Osteocyte (in vitro differentiated cells): ENCODE results near the gene RNF31. TPM values are rescaled to one million over a fixed set of nuclear protein-coding genes. Genes with fewer than 3 reads are reported as not detected.

Experiments used
- DNase-seq: peaks from one replicate; pipeline ENCODE4 v3.0.0; 2021; ENCODE audit warnings: mixed read lengths; ENCODE audit not compliant: unreplicated experiment; ENCODE audit errors: extremely low spot score
- H3K27ac Mint-ChIP-seq: one replicate; pipeline ENCODE4 v1.8.0; 2021; ENCODE audit warnings: mild to moderate bottlenecking, mixed read lengths; ENCODE audit not compliant: unreplicated experiment
- H3K27me3 Mint-ChIP-seq: one replicate; pipeline ENCODE4 v1.8.0; 2021; ENCODE audit warnings: mixed read lengths; ENCODE audit not compliant: unreplicated experiment
- H3K36me3 Mint-ChIP-seq: one replicate; pipeline ENCODE4 v1.8.0; 2021; ENCODE audit warnings: mixed read lengths; ENCODE audit not compliant: unreplicated experiment
- H3K4me1 Mint-ChIP-seq: one replicate; pipeline ENCODE4 v1.8.0; 2021; ENCODE audit warnings: mixed read lengths; ENCODE audit not compliant: unreplicated experiment
- H3K4me3 Mint-ChIP-seq: one replicate; pipeline ENCODE4 v1.8.0; 2021; ENCODE audit warnings: mild to moderate bottlenecking, moderate library complexity, mixed read lengths; ENCODE audit not compliant: unreplicated experiment
- H3K9me3 Mint-ChIP-seq: one replicate; pipeline ENCODE4 v1.8.0; 2021; ENCODE audit warnings: mixed read lengths; ENCODE audit not compliant: unreplicated experiment
- CTCF ChIP-seq: fragments of 200-600 bp; sonication (generic); IDR thresholded peaks from 2 replicates; pipeline ENCODE4 v1.5.0; 2021; ENCODE audit warnings: antibody characterized with exemption, mild to moderate bottlenecking, moderate library complexity
- total RNA-seq: library from RNA; stranded (reverse); gene quantifications from 2 replicates; pipeline ENCODE4 v1.2.1, GENCODE V29; 2021

Gene RNF31
- total RNA-seq, 1 donor from 2014 or later: 65.9 TPM

- H3K4me1 Mint-ChIP-seq: peaks cover 4% of the 10 kb centered on the region
- no peak for DNase-seq
- TF ChIP-seq CTCF: no peak
- H3K4me3 Mint-ChIP-seq: peak overlapping the region; percentile 10
- H3K9me3 Mint-ChIP-seq: no peaks in the 10 kb centered on the region
- no peaks in the 10 kb centered on the region for H3K27me3 Mint-ChIP-seq
- H3K27ac Mint-ChIP-seq: no peak overlapping the region
- H3K36me3 Mint-ChIP-seq: peaks cover 21% of the 10 kb centered on the region
These were observed 25.1 kb downstream of the RNF31 start for GRCh38 chr14:24172261-24172860.

- Mint-ChIP-seq H3K27ac (no peak overlapping the region), H3K36me3 (peaks cover 17% of the 10 kb centered on the region), H3K4me3 (no peak overlapping the region)
These were observed 25.6 kb downstream of the RNF31 start for GRCh38 chr14:24172871-24173281.

DNA sequence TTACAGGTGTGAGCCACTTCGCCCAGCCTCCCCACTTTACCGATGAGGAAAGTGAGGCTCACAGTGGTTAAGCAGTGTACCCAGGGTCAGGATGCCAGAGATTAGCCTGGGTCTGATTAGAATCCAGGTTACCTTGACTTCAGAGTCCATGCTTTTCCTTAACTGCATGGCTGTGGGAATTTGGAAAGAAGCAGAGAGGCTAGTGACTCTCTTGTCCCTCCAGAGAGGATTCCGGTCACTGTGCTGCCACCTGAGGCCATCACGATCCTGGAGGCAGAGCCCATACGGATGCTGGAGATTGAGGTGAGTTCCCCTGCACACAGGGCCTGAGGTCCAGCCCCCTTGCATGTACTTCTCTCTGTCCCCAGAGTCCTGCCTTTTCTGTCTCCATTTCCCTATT is 29.3 kb downstream of the RNF31 start:
- peaks cover 19% of the 10 kb centered on the region for H3K36me3 Mint-ChIP-seq
- no peak for DNase-seq
- no peak overlapping the region for H3K4me3 Mint-ChIP-seq
- no peak for TF ChIP-seq CTCF
- H3K9me3 Mint-ChIP-seq: no peaks in the 10 kb centered on the region
- H3K4me1 Mint-ChIP-seq: no peaks in the 10 kb centered on the region
- H3K27ac Mint-ChIP-seq: no peak overlapping the region
- H3K27me3 Mint-ChIP-seq: no peaks in the 10 kb centered on the region

More at GRCh38 chr14:24172871-24173281, 25.6 kb downstream of the RNF31 start:
- Mint-ChIP-seq H3K4me1 (peaks cover 4% of the 10 kb centered on the region), H3K9me3 (no peaks in the 10 kb centered on the region), H3K27me3 (no peaks in the 10 kb centered on the region)
- no peak for TF ChIP-seq CTCF
- DNase-seq: no peak

DNA sequence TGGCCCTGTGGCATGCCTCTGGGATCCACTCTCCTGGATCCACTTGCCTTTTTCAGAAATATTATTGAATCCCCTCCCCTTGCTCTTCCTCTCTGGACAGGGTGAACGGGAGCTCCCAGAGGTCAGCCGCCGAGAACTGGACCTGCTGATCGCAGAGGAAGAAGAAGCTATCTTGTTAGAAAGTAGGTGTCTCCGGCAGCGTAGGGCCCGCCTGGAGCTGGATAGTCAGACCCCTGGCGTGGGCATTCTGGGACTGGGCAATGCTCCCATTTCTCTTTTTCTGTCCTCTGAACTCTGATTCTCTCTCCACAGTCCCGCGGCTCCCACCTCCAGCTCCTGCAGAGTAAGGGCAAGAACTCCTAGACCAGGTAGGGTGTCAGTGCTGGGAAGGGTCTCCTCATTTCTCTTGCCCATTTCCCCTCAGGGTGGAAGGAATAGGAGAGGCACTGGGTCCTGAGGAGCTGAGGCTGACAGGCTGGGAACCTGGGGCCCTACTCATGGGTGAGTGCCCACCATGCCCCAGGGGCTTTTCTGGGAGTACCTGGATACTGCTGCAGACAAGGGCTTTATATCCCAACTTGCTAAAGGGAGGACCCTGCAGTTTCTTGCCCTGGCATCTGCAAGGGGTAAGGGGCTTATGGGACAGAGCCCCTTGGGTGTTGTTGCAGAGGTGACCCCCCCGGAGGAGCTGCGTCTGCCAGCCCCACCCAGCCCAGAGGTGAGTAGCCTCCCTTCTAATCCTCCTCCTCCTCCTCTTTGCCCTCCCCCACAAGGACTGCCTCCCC is 29.9 kb downstream of the RNF31 start:
- no peaks in the 10 kb centered on the region for H3K27me3 Mint-ChIP-seq
- H3K36me3 Mint-ChIP-seq: peaks cover 19% of the 10 kb centered on the region
- H3K4me3 Mint-ChIP-seq: no peak overlapping the region
- no peak overlapping the region for H3K27ac Mint-ChIP-seq
- no peak for TF ChIP-seq CTCF
- H3K9me3 Mint-ChIP-seq: no peaks in the 10 kb centered on the region
- H3K4me1 Mint-ChIP-seq: no peaks in the 10 kb centered on the region
- no peak for DNase-seq

DNA sequence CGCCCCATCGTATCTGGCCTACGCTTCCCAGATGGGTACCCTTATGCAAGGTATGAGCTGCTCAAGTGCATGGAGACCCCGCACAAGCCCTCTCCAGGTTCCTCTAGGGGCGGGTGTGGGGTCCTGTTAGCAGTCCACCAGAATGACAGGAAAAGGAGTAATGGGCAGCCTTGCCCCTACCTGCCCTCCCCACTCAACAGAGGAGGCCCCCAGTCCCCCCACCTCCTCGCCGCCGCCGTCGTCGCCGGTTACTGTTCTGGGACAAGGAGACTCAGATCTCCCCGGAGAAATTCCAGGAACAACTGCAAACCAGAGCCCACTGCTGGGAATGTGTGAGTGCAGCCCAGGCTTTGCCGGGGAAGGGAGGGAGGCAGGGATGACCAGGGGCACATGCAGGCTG is 30.6 kb downstream of the RNF31 start:
- H3K4me3 Mint-ChIP-seq: no peak overlapping the region
- no peak overlapping the region for H3K27ac Mint-ChIP-seq
- H3K27me3 Mint-ChIP-seq: no peaks in the 10 kb centered on the region
- H3K9me3 Mint-ChIP-seq: no peaks in the 10 kb centered on the region
- no peak for DNase-seq
- peaks cover 22% of the 10 kb centered on the region for H3K36me3 Mint-ChIP-seq
- TF ChIP-seq CTCF: no peak
- H3K4me1 Mint-ChIP-seq: no peaks in the 10 kb centered on the region
